Activated T-cell treated with anti-CD3 and anti-CD28 coated beads for 24 hours (primary cell): ENCODE data around the gene SRGAP3.

ENCODE experiments used
- DNase-seq: peaks from one replicate; pipeline ENCODE4 v3.0.0-alpha.2; 2020; ENCODE audit warnings: low read depth

Gene SRGAP3

GRCh38 chr3:9012521-9012920, 236.9 kb downstream of the SRGAP3 start:
- no peak for DNase-seq

- no peak for DNase-seq
Observed at GRCh38 chr3:9009976-9010545, 239.4 kb downstream of the SRGAP3 start.

GRCh38 chr3:9008550-9009255, 240.7 kb downstream of the SRGAP3 start:
- DNase-seq = no peak

DNA sequence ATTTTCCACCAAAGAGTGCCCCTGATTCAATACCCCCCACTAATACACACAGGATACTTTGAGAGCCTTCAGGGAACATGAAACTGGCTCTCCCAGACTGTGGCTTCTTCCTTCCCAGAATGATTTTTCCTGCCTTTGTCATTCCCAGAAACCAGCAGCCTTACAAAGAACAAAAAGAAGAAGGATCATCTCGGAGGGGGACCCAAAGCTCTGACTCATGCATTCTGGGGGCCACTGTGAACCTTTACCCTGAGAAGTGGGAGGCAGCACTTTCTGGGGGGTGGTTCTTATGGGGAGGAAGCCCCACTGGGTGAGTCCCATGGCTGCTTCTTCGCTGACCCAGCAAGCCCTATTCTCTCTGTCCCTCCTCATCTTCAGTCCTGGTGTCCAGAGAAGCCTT, 241.5 kb downstream of the SRGAP3 start:
- DNase-seq = no peak

GRCh38 chr3:9007213-9007612, 242.2 kb downstream of the SRGAP3 start:
- no peak for DNase-seq

DNA sequence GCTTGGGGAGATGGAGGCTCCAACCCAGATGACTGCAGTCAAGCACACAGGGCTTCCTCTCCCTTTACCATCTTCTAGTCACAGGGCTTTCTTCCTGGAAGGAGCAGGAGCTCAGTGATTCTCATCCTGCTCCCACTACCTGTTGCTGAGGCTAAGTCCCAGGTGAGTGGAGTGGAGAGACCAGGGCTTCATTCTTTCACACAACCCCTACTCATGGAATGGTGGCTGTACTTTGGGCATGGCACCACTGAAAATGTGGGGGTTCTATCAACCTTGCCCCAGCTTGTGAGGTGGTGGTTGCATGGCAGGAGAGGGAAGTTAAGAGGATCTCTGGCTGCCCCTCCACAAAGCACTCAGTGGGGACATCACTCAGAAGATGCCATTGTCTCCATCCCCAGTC, 249.4 kb downstream of the SRGAP3 start:
- DNase-seq = no peak

- no peak for DNase-seq
Observed at GRCh38 chr3:8997151-8997550, 252.3 kb downstream of the SRGAP3 start.

DNA sequence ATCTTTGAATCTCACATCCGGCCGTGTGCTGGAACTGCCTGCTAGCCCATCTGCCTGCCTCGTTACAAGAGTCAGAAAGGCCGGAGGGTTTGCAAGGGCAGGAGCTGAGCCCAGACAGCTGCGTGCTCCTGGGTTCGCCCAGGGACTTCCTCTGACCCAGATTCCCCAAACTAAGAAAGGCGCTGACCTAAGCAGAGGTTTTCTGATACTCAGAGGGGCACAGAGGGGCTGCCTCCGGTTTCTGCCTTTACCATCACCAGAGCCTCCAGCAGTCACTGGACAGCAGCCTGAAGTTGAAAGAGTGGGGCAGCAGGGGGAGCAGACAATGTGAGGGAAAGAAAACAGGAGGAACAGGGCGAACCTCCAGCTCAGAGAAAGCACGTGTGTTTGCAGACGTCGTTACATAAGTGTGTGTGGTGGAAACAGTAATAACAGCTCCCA, 252.7 kb downstream of the SRGAP3 start:
- no peak for DNase-seq

- no peak for DNase-seq
Observed at GRCh38 chr3:8996216-8996615, 253.2 kb downstream of the SRGAP3 start.

DNA sequence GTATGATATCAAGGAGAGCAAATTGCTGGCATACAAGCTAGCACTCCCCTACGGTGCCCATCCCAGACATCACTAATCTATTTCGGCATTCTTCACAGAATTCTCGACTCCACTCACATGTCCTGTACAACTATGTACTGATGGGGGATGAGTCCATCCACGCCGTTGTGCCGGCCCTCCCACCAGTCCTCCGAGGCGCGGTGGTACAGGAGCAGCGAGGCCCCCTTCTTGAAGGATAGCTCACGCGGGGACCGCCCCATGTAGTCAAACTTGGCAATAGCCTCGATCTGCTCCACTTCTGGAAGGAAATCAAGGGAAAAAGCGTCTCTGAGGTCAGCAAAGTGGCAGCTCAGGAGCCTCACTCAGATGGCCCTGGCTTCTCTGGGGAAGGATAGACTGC, 255.2 kb downstream of the SRGAP3 start:
- no peak for DNase-seq

GRCh38 chr3:8993331-8993730, 256.1 kb downstream of the SRGAP3 start:
- no peak for DNase-seq

DNA sequence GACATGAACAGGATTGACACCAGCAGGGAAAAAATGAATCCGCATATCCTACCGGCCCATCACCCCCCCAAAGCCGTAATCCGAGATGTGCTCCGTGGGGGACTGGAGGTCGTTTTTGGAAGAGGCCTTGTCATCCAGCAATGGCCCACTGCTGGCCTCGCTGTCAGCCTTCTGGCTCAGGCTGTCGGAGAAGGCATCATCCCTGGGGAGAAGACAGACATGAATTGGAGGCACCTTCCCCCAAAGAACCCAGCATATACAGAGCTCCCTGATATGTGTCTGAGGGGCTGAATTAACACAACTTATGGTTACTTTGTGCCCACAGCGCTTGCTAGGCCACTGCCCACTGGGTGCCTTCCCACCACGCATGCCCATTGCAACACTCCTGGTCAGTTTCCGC, 256.6 kb downstream of the SRGAP3 start:
- no peak for DNase-seq

DNA sequence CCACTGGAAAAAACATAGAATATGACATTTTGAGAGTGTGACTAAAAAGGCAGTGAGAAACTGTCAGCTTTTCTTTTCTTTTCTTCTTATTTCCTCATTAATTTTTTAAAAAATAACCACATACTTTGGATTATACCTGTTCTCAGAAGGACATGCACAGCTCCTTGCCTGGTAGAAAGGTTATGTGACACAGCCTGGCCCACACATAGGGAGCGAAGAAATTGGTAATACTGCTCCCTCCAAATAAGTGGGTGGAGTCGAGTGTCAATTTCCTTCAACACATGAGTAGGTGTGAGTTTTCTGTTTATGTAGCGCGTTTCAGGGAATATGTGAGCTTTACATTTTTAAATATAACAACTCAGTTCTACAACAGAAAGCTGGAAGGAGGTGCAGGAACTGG, 257.2 kb downstream of the SRGAP3 start:
- DNase-seq = no peak

DNA sequence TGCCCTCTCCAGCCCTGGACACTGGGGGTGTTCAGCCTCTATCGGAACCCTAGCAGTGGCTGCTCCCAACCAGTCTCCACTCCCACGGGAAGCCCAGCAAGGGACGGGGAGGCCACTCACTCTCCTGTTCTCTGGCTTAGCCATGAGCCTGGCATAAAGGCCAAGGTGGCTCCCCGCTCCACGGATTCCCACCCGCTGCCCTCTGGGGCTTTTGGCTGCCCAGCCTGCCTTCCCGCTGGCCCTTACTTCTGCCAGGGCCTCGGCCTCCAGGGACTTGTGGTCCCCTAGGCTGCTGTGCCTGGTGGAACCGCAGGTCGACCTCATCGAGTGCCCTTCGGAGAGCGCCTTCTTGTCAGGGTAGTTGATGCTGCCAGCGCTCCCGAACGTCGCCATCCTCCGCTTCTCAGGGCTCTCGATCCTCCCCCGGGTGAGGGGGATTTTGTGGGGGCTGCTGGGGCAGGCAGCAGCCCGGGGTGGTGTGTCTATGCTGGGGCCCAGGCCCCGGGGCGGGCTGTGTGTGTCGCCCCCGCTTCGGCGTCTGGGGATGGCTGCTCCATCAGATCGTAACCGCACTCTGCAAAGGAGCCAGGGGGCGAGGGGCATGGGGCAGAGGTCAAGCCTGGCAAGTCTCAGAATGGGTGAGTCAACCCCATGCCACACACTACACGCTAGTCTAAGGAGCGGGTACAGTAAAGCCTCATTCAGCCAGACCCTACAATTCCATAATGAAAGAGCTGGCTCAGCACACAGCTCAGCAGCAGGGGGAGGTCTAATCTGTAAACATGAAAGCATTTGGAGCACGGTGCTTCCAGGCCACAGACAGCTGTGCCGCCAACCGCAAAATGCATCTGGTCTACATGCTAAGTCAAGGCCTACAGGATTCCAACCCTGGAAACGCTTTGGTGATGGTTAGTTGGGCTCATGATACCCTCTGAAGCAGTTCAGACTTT, 258.9 kb downstream of the SRGAP3 start:
- DNase-seq = no peak

- no peak for DNase-seq
Observed at GRCh38 chr3:8988791-8989558, 260.5 kb downstream of the SRGAP3 start.

DNA sequence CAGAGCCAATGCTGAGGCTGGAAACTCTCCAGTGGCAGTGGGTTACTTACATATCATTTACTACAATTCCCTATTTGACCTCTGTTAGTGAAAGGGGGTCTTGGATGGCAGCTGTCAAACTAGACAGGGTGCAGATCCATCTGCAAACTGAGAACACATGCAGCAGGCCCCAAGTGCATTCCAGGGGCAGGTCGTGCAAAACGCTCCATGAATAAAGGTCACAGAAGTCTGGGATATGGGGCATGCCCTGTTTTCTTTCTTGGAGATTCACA, 261.1 kb downstream of the SRGAP3 start:
- DNase-seq = no peak

- peak; percentile 49 for DNase-seq
Observed at GRCh38 chr3:8987645-8988383, 261.6 kb downstream of the SRGAP3 start.

- DNase-seq = no peak
Observed at GRCh38 chr3:8987226-8987625, 262.2 kb downstream of the SRGAP3 start.

DNA sequence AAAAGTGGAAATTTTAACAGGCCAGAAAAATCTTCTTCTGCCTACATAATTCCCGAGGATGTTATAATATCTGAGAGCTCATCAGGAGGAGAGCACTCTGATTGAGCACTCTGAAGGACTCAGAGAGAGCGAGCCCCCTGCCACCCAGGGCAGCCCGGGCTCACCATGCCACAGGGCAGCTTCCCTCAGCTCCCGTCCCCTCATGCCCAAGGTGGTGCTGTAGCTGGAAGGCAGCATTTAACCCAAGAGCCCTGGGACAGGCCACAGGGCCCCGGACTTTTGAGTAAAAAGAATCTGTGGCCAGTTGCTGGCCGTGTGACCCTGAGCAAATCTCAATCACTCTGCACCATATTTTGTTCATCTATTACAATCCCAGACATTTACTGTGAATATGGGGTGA, 262.7 kb downstream of the SRGAP3 start:
- DNase-seq = no peak

- no peak for DNase-seq
Observed at GRCh38 chr3:8985876-8986275, 263.6 kb downstream of the SRGAP3 start.

DNA sequence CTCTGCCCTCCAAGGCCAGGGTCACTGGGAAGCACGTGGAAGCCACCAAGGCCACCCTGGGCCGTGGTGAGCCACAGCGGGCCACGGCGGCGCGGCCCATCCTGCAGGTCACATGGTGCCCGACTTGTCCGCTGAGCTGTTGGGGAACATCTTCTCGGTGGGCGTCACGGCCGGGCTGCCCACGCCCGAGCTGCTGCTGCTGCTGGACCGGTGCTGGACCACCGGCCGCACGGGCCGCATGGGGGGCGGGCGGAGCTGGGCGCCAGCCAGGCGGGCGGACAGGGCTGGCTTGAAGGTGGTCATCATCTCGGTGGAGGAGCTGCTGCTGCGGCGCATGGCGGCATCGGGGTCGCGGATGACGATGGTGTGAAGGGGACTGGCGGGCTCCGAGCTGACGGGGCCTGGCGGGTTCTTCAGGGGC, 264.0 kb downstream of the SRGAP3 start:
- no peak for DNase-seq

DNA sequence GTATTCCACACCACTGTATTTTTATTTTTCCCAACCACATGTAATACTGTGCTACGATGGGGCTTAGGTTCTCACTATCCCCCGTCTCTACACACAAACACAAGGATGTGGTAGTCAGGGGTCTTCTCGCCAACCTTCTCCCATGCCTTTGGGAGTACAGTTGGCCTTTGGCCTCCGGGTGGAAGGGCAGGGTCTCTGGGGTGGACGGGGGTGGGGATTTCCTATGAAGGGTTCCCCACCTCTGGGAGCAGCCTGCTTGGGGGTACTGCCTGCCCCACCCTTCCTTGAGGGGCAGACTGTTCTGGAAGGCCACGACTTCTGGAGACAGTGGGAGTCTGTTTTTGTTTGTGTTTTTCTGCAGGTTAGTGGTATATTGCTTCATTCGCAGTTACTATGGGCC, 264.9 kb downstream of the SRGAP3 start:
- no peak for DNase-seq
